NCI-H774 (cell line): ENCODE results near the gene PPID.
"Not testable (repeated sequence)": the region's sequence is repeated elsewhere in the genome, so short reads cannot be mapped to it uniquely, and the experiment has no call there.

Experiments
- DNase-seq: peaks from one replicate; lab custom pipeline; 2025; lab: John Stamatoyannopoulos, UW

The PPID gene

GRCh38 chr4:158722917-158723793, at the start of gene PPID:
Gene PPID (minus strand): TSS chr4:158723396. CDS start chr4:158723288, 108 bp downstream.
- DNase-seq, result peak; percentile 73

- DNase-seq, result no peak
Measured at GRCh38 chr4:158771776-158772175, 48.6 kb upstream of the PPID start.

GRCh38 chr4:158770671-158771070, 47.5 kb upstream of the PPID start:
- no peak for DNase-seq

GRCh38 chr4:158769175-158769921, 46.2 kb upstream of the PPID start:
- DNase-seq, result no peak

GRCh38 chr4:158768555-158769174, 45.5 kb upstream of the PPID start, which contains the start of gene FNIP2:
Gene FNIP2 (plus strand): TSS chr4:158769026. CDS start chr4:158769213, 187 bp downstream.
- peak; percentile 63 for DNase-seq

- DNase-seq, result no peak
Measured at GRCh38 chr4:158767451-158767850, 44.3 kb upstream of the PPID start.

- no peak for DNase-seq
Measured at GRCh38 chr4:158766434-158767044, 43.3 kb upstream of the PPID start.

- no peak for DNase-seq
Measured at GRCh38 chr4:158763462-158763861, 40.3 kb upstream of the PPID start.

- DNase-seq, result no peak
Measured at GRCh38 chr4:158762553-158762952, 39.4 kb upstream of the PPID start.

- DNase-seq, result no peak
Measured at GRCh38 chr4:158760866-158761265, 37.7 kb upstream of the PPID start.

- not testable (repeated sequence) for DNase-seq
Measured at GRCh38 chr4:158759539-158759938, 36.3 kb upstream of the PPID start.

GRCh38 chr4:158758703-158759102, 35.5 kb upstream of the PPID start:
- no peak for DNase-seq

- no peak for DNase-seq
Measured at GRCh38 chr4:158758142-158758541, 34.9 kb upstream of the PPID start.

GRCh38 chr4:158756588-158756987, 33.4 kb upstream of the PPID start:
- DNase-seq, result no peak

GRCh38 chr4:158755819-158756218, 32.6 kb upstream of the PPID start:
- not testable (repeated sequence) for DNase-seq

GRCh38 chr4:158754385-158755180, 31.4 kb upstream of the PPID start:
- no peak for DNase-seq

- DNase-seq, result no peak
Measured at GRCh38 chr4:158750379-158750778, 27.2 kb upstream of the PPID start.

- not testable (repeated sequence) for DNase-seq
Measured at GRCh38 chr4:158746537-158746936, 23.3 kb upstream of the PPID start.

- DNase-seq, result no peak
Measured at GRCh38 chr4:158741326-158742021, 18.3 kb upstream of the PPID start.

- no peak for DNase-seq
Measured at GRCh38 chr4:158739600-158739999, 16.4 kb upstream of the PPID start.

- no peak for DNase-seq
Measured at GRCh38 chr4:158738866-158739265, 15.7 kb upstream of the PPID start.
